Mesendoderm (in vitro differentiated cells): Measurements from ENCODE around the gene BLM.
"Not testable (repeated sequence)": the region's sequence is repeated elsewhere in the genome, so short reads cannot be mapped to it uniquely, and the experiment has no call there.

Experiments
- DNase-seq: peaks from one replicate; pipeline ENCODE4 v3.0.0; 2013
- H2AK5ac ChIP-seq: 2 replicates; pipeline ENCODE4 v1.6.1; 2013; ENCODE audit warnings: low read length, inconsistent platforms
- H2BK120ac ChIP-seq: 2 replicates; pipeline ENCODE4 v1.6.1; 2013; ENCODE audit warnings: low read depth, mild to moderate bottlenecking, low read length, moderate library complexity, mixed read lengths
- H2BK15ac ChIP-seq: replicated peaks from 2 replicates; pipeline ENCODE4 v1.6.1; 2013; ENCODE audit warnings: low read depth, mild to moderate bottlenecking, moderate library complexity
- H2BK5ac ChIP-seq: 2 replicates; pipeline ENCODE4 v1.6.1; 2013; ENCODE audit warnings: low read length, inconsistent platforms
- H3K18ac ChIP-seq: 2 replicates; pipeline ENCODE4 v1.6.1; 2013; ENCODE audit warnings: mild to moderate bottlenecking, low read length, mixed read lengths
- H3K23ac ChIP-seq: one replicate; pipeline ENCODE4 v1.6.1; 2013; ENCODE audit warnings: low read length
- H3K27ac ChIP-seq: 2 replicates; pipeline ENCODE4 v1.5.1; 2013; ENCODE audit warnings: low read depth, mild to moderate bottlenecking, inconsistent platforms, low read length, moderate library complexity
- H3K27me3 ChIP-seq: 2 replicates; pipeline ENCODE4 v1.6.1; 2013; ENCODE audit warnings: low read length, control low read depth, mild to moderate bottlenecking, inconsistent platforms; ENCODE audit not compliant: insufficient read depth, poor library complexity
- H3K36me3 ChIP-seq: 2 replicates; pipeline ENCODE4 v1.6.1; 2013; ENCODE audit warnings: low read length, inconsistent platforms; ENCODE audit not compliant: control insufficient read depth, insufficient read depth
- H3K4ac ChIP-seq: one replicate; pipeline ENCODE4 v1.6.1; 2013; ENCODE audit warnings: low read depth, mild to moderate bottlenecking, low read length, moderate library complexity
- H3K4me1 ChIP-seq: 2 replicates; pipeline ENCODE4 v1.6.1; 2013; ENCODE audit warnings: low read depth, low read length, inconsistent platforms; ENCODE audit not compliant: control insufficient read depth
- H3K4me2 ChIP-seq: 2 replicates; pipeline ENCODE4 v1.6.1; 2013; ENCODE audit warnings: low read length
- H3K4me3 ChIP-seq: 2 replicates; pipeline ENCODE4 v1.5.1; 2013; ENCODE audit warnings: mild to moderate bottlenecking, low read length
- H3K56ac ChIP-seq: one replicate; pipeline ENCODE4 v1.6.1; 2013; ENCODE audit warnings: low read length
- H3K79me1 ChIP-seq: 2 replicates; pipeline ENCODE4 v1.6.1; 2013; ENCODE audit warnings: low read length, inconsistent platforms
- H3K79me2 ChIP-seq: 2 replicates; pipeline ENCODE4 v1.6.1; 2013; ENCODE audit warnings: mild to moderate bottlenecking, low read length; ENCODE audit not compliant: control insufficient read depth, insufficient read depth
- H3K9ac ChIP-seq: 2 replicates; pipeline ENCODE4 v1.6.1; 2013; ENCODE audit warnings: low read length, inconsistent platforms
- H4K5ac ChIP-seq: one replicate; pipeline ENCODE4 v1.6.1; 2013; ENCODE audit warnings: low read length
- H4K8ac ChIP-seq: one replicate; pipeline ENCODE4 v1.6.1; 2013; ENCODE audit warnings: low read depth, mild to moderate bottlenecking, control low read depth, low read length, moderate library complexity
- WGBS: extraction: QIAGEN DNeasy Blood & Tissue Kit; methylation state at CpG from one replicate; pipeline ENCODE4 v1.1.7; 2013; ENCODE audit warnings: low lambda C conversion rate, missing lambda C conversion rate; ENCODE audit not compliant: insufficient coverage; ENCODE audit errors: extremely low coverage; 5-methylcytosine and 5-hydroxymethylcytosine counted together

BLM gene

DNA sequence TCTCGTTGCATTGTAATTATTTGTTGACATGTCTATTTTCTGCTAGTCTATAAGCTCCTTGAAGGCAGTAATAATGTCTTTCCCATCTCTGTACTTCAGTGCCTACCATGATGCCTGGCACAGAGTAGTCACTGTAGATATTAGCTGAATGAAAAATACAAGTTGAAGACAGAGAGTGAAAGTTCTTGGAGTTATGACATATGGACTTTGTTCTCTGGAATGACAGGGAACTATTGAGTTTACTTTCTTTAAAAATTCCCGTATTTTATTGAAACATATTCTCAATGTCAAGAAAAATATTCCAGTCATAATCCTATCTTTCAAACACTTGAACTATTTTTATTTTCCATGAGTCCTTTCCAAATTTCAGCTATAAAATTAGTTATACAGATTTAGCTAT, 3.0 kb downstream of the BLM start:
- H2BK5ac ChIP-seq: no peak overlapping the region
- H2BK15ac ChIP-seq: no peak overlapping the region
- H3K4me2 ChIP-seq: no peak overlapping the region
- WGBS: no CpG with 5 or more reads among the region's 2 CpGs
- H3K23ac ChIP-seq: no peak overlapping the region
- H3K79me1 ChIP-seq: peaks cover 14% of the 10 kb centered on the region
- H3K4me1 ChIP-seq: peaks cover 2% of the 10 kb centered on the region
- H4K5ac ChIP-seq: no peak overlapping the region
- no peak overlapping the region for H3K18ac ChIP-seq
- H3K27ac ChIP-seq: no peak overlapping the region
- no peak for DNase-seq
- no peak overlapping the region for H2AK5ac ChIP-seq
- no peaks in the 10 kb centered on the region for H3K27me3 ChIP-seq
- no peak overlapping the region for H3K4me3 ChIP-seq
- no peak overlapping the region for H2BK120ac ChIP-seq
- H3K9ac ChIP-seq: no peak overlapping the region
- H3K56ac ChIP-seq: no peak overlapping the region
- peaks cover 30% of the 10 kb centered on the region for H3K79me2 ChIP-seq
- H3K36me3 ChIP-seq: peaks cover 3% of the 10 kb centered on the region
- no peak overlapping the region for H4K8ac ChIP-seq
- no peak overlapping the region for H3K4ac ChIP-seq

DNA sequence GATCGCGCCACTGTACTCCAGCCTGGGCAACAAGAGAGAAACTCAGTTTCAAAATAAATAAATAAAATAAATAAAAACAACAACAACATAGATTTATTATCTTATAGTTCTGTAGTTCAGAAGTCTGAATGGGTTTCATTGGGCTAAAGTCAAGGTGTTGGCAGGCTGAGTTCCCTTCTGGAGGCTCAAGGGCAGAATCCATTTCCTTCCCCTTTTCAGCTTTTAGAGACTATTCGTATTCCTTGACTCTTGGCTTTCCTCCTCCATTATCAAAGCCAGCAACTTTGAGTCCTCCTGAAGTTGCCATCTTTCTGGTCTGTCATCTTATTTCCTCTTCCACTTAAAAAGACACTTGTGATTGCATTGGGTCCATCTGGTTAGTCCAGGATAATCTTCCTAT, 12.1 kb downstream of the BLM start:
- Histone ChIP-seq H2BK15ac (no peak overlapping the region), H3K56ac (no peak overlapping the region), H3K4me1 (no peaks in the 10 kb centered on the region), H2BK5ac (no peak overlapping the region), H2AK5ac (no peak overlapping the region), H3K79me2 (peaks cover 20% of the 10 kb centered on the region), H3K36me3 (peaks cover 5% of the 10 kb centered on the region), H4K5ac (no peak overlapping the region), H3K9ac (no peak overlapping the region), H3K79me1 (peaks cover 12% of the 10 kb centered on the region), H3K4me3 (no peak overlapping the region), H3K23ac (no peak overlapping the region), H3K18ac (no peak overlapping the region), H3K27ac (no peak overlapping the region), H4K8ac (no peak overlapping the region), H3K4me2 (no peak overlapping the region), H3K4ac (no peak overlapping the region), H2BK120ac (no peak overlapping the region), H3K27me3 (no peaks in the 10 kb centered on the region)
- DNase-seq: no peak
- WGBS: no CpG with 5 or more reads among the region's 3 CpGs

DNA sequence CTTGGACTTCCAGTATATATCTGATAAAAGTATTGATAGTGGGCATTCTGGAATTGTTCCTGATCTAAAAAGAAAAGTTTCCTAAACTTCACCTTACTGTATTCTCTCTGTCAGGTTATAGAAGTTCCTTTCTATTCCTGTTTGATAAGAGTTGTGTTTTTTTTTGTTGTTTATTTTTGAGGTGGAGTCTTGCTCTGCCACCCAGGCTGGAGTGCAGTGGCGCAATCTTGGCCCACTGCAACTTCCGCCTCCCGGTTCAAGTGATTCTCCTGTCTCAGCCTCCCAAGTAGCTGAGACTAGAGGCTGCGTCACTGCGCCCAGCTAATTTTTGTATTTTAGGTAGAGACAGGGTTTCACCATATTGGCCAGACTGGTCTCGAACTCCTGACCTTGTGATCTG, 13.1 kb downstream of the BLM start:
- Histone ChIP-seq H3K18ac (no peak overlapping the region), H3K27me3 (no peaks in the 10 kb centered on the region), H3K4me3 (no peak overlapping the region), H3K4ac (no peak overlapping the region), H2BK15ac (no peak overlapping the region), H3K23ac (no peak overlapping the region), H2AK5ac (no peak overlapping the region), H3K79me1 (peaks cover 8% of the 10 kb centered on the region), H3K9ac (no peak overlapping the region), H2BK5ac (no peak overlapping the region), H3K36me3 (peaks cover 2% of the 10 kb centered on the region), H4K5ac (no peak overlapping the region), H4K8ac (no peak overlapping the region), H3K27ac (no peak overlapping the region), H2BK120ac (no peak overlapping the region), H3K79me2 (peaks cover 17% of the 10 kb centered on the region), H3K56ac (no peak overlapping the region), H3K4me2 (no peak overlapping the region), H3K4me1 (no peaks in the 10 kb centered on the region)
- WGBS: no CpG with 5 or more reads among the region's 6 CpGs
- DNase-seq: no peak

DNA sequence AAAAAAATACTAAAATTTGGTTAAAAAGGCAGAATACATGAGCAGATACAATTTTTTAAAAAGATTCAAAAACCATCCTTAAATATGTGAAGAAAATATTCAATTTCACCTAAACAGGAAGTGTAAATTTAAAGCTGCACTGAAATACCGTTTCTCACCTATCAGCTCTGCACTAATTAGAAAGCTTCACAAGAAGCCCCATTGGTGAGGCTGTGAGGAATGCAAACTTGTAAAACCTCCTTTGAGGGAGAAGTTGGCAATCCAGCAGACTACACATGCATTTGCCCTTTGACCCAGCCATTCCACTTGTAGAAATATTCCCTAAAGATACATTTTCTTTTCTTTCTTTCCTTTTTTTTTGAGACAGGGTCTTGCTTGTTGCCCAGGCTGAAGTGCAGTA, 18.8 kb downstream of the BLM start:
- H3K27ac ChIP-seq: no peak overlapping the region
- no peaks in the 10 kb centered on the region for H3K36me3 ChIP-seq
- H3K56ac ChIP-seq: no peak overlapping the region
- DNase-seq: peak; percentile 27
- no peak overlapping the region for H3K18ac ChIP-seq
- H4K5ac ChIP-seq: no peak overlapping the region
- H3K9ac ChIP-seq: no peak overlapping the region
- H3K4ac ChIP-seq: no peak overlapping the region
- no peak overlapping the region for H4K8ac ChIP-seq
- no CpG with 5 or more reads among the region's 1 CpG for WGBS
- H3K79me1 ChIP-seq: peaks cover 1% of the 10 kb centered on the region
- H3K4me1 ChIP-seq: no peaks in the 10 kb centered on the region
- H3K27me3 ChIP-seq: no peaks in the 10 kb centered on the region
- H3K23ac ChIP-seq: no peak overlapping the region
- H3K79me2 ChIP-seq: peaks cover 2% of the 10 kb centered on the region
- H2BK120ac ChIP-seq: no peak overlapping the region
- H3K4me3 ChIP-seq: no peak overlapping the region
- H2BK5ac ChIP-seq: no peak overlapping the region
- H2AK5ac ChIP-seq: no peak overlapping the region
- H3K4me2 ChIP-seq: no peak overlapping the region
- H2BK15ac ChIP-seq: no peak overlapping the region

DNA sequence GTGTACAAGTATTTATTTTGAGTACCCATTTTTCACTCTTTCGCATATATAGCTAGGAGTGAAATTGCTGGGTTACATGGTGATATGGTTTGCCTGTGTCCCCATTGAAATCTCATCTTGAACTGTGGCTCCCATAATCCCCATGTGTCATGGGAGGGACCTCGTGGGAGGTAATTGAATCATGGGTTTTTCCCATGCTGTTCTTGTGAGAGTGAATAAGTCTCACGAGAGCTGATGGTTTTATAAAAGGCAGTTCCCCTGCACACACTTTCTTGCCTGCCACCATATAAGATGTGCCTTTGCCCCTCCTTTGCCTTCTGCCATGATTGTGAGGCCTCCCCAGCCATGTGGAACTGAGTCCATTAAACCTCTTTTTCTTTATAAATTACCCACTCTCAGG, 23.4 kb downstream of the BLM start:
- not testable (repeated sequence) for H3K18ac ChIP-seq, H2BK120ac ChIP-seq, H3K79me2 ChIP-seq, H3K79me1 ChIP-seq, H3K23ac ChIP-seq, H2BK15ac ChIP-seq, H3K27me3 ChIP-seq, H3K4me3 ChIP-seq, H3K27ac ChIP-seq, DNase-seq, H3K4me2 ChIP-seq, H4K5ac ChIP-seq, H3K36me3 ChIP-seq, H3K56ac ChIP-seq, H3K4ac ChIP-seq, H4K8ac ChIP-seq, H3K4me1 ChIP-seq, H3K9ac ChIP-seq, H2AK5ac ChIP-seq, H2BK5ac ChIP-seq
- WGBS: no CpG with 5 or more reads among the region's 3 CpGs

DNA sequence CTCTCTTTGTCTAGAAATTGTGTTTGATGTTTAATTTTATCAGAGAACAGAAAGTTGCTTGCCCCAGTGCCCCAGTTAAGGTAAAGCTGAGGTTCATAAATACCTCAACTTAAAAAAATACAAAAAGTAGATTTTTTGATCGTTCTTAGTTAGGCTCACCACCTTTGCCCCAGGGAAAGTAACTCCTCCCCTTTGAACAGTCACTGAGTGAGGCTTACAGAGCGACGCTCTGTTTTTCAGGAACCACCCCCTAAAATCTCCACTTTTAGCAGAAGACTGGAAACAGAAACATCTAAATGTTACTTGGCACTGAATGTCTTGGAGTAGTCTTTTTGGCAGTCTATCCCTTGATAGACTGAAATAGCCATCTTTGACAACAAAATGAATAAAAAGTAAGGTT, 24.9 kb downstream of the BLM start:
- Histone ChIP-seq H3K4me1 (no peaks in the 10 kb centered on the region), H3K79me1 (peaks cover 7% of the 10 kb centered on the region), H3K27me3 (no peaks in the 10 kb centered on the region), H3K27ac (no peak overlapping the region), H3K18ac (no peak overlapping the region), H3K36me3 (no peaks in the 10 kb centered on the region), H2BK5ac (no peak overlapping the region), H2AK5ac (no peak overlapping the region), H3K4me3 (no peak overlapping the region), H3K79me2 (peaks cover 9% of the 10 kb centered on the region), H2BK15ac (no peak overlapping the region), H3K9ac (no peak overlapping the region), H3K23ac (no peak overlapping the region), H3K4ac (no peak overlapping the region), H4K5ac (no peak overlapping the region), H4K8ac (no peak overlapping the region), H2BK120ac (no peak overlapping the region), H3K4me2 (no peak overlapping the region), H3K56ac (no peak overlapping the region)
- no peak for DNase-seq
- no CpG with 5 or more reads among the region's 3 CpGs for WGBS
